Activated B cell treated with CpG ODN at 0.5 μM for 24 hours (primary cell): ENCODE results near the gene TMC3. TPM values are rescaled to one million over a fixed set of nuclear protein-coding genes. Genes with fewer than 3 reads are reported as not detected.
A peak's percentile ranks its signal among the peaks of the same experiment; 100 is the strongest.

Experiments
- ATAC-seq: fragments of 200-7000 bp; cut with Tn5 transposase; one replicate; pipeline ENCODE4 v1.10.0; 2021; ENCODE audit warnings: low read depth, mild to moderate bottlenecking, moderate library complexity
- CTCF ChIA-PET: fragments of 350-600 bp; sonication (Branson Sonifier 250); formaldehyde crosslinking; loops from one replicate; lab custom pipeline; 2021; ENCODE audit warnings: antibody characterized with exemption; lab: Charles Lee
- POLR2A ChIA-PET: fragments of 350-600 bp; sonication (Branson Sonifier 250); formaldehyde crosslinking; loops from one replicate; lab custom pipeline; 2021; ENCODE audit warnings: antibody characterized with exemption; lab: Charles Lee
- DNase-seq: peaks from one replicate; pipeline ENCODE4 v3.0.0; 2022
- H3K27ac Mint-ChIP-seq: one replicate; pipeline ENCODE4 v1.8.0; 2020; ENCODE audit warnings: mixed read lengths
- H3K27me3 Mint-ChIP-seq: one replicate; pipeline ENCODE4 v1.8.0; 2021; ENCODE audit warnings: mixed read lengths
- H3K36me3 Mint-ChIP-seq: one replicate; pipeline ENCODE4 v1.8.0; 2021; ENCODE audit warnings: low read depth, mixed read lengths
- H3K4me1 Mint-ChIP-seq: one replicate; pipeline ENCODE4 v1.8.0; 2021; ENCODE audit warnings: mixed read lengths
- H3K4me3 Mint-ChIP-seq: one replicate; pipeline ENCODE4 v1.8.0; 2020; ENCODE audit warnings: mild to moderate bottlenecking, mixed read lengths
- H3K9me3 Mint-ChIP-seq: one replicate; pipeline ENCODE4 v1.8.0; 2020; ENCODE audit warnings: mixed read lengths
- CTCF ChIP-seq: fragments of 200-600 bp; IDR thresholded peaks from one replicate; pipeline ENCODE4 v1.8.0; 2022; ENCODE audit warnings: antibody characterized with exemption, mild to moderate bottlenecking
- intact Hi-C: fragments of 100-400 bp; cut with micrococcal nuclease; formaldehyde crosslinking; loops from one replicate; pipeline ENCODE4 v1.15.1; 2024
- total RNA-seq: library from RNA; stranded (reverse); gene quantifications from 2 replicates; pipeline ENCODE4 v1.2.3, GENCODE V29; 2022

TMC3 gene
- total RNA-seq, 1 donor from 2014 or later = not detected

- intact Hi-C loops = no loop called here
- no peak for DNase-seq
These were observed 33.2 kb upstream of the TMC3 start for GRCh38 chr15:81407176-81407575.

GRCh38 chr15:81400640-81401236 is 26.7 kb upstream of the TMC3 start:
- Mint-ChIP-seq H3K27ac (no peak overlapping the region), H3K4me3 (no peak overlapping the region), H3K27me3 (no peaks in the 10 kb centered on the region), H3K9me3 (no peaks in the 10 kb centered on the region), H3K36me3 (no peaks in the 10 kb centered on the region), H3K4me1 (no peaks in the 10 kb centered on the region)
- ChIA-PET POLR2A (interaction anchor here (0.9 to 1.0 kb wide), 2 partner anchors 125 to 129 kb away, joined by 3 read pairs; no protein-coding TSS in a partner anchor), CTCF (interaction anchor here (0.8 to 5.2 kb wide), 11 partner anchors 10 to 294 kb away, joined by 3 to 76 read pairs (median 6); no protein-coding TSS in a partner anchor)
- intact Hi-C loops = loop anchor here (1.0 to 2.0 kb wide), 6 partner anchors 64 to 294 kb away; no protein-coding TSS in a partner anchor
- TF ChIP-seq CTCF = peak; percentile 31
- no peak for DNase-seq
- peak; percentile 58 for ATAC-seq

More at GRCh38 chr15:81407176-81407575, 33.2 kb upstream of the TMC3 start:
- Mint-ChIP-seq H3K4me1 (no peaks in the 10 kb centered on the region), H3K27me3 (peaks cover 17% of the 10 kb centered on the region), H3K36me3 (no peaks in the 10 kb centered on the region), H3K9me3 (no peaks in the 10 kb centered on the region), H3K27ac (no peak overlapping the region), H3K4me3 (no peak overlapping the region)
- ATAC-seq = no peak
- CTCF ChIA-PET = interaction anchor here (2.0 to 3.2 kb wide), 2 partner anchors 132 to 141 kb away, joined by 9 to 13 read pairs; no protein-coding TSS in a partner anchor
- TF ChIP-seq CTCF = no peak
- POLR2A ChIA-PET = no interaction called here

- no peak for TF ChIP-seq CTCF
- POLR2A ChIA-PET = no interaction called here
- Mint-ChIP-seq H3K9me3 (no peaks in the 10 kb centered on the region), H3K4me1 (no peaks in the 10 kb centered on the region), H3K27ac (no peak overlapping the region), H3K36me3 (no peaks in the 10 kb centered on the region), H3K27me3 (no peaks in the 10 kb centered on the region), H3K4me3 (no peak overlapping the region)
- DNase-seq (no peak), ATAC-seq (no peak)
- CTCF ChIA-PET = interaction anchor here (1.3 to 5.2 kb wide), 6 partner anchors 64 to 243 kb away, joined by 3 to 76 read pairs (median 8); no protein-coding TSS in a partner anchor
- intact Hi-C loops = no loop called here
These were observed 25.0 kb upstream of the TMC3 start for GRCh38 chr15:81398910-81399551.

GRCh38 chr15:81398456-81398855 is 24.4 kb upstream of the TMC3 start:
- intact Hi-C loops = no loop called here
- no peak overlapping the region for H3K27ac Mint-ChIP-seq
- ATAC-seq (no peak), DNase-seq (no peak)
- ChIA-PET POLR2A (no interaction called here), CTCF (interaction anchor here (1.3 to 5.2 kb wide), 4 partner anchors 64 to 131 kb away, joined by 3 to 76 read pairs (median 17); no protein-coding TSS in a partner anchor)
- TF ChIP-seq CTCF = no peak
- H3K9me3 Mint-ChIP-seq = no peaks in the 10 kb centered on the region
- no peaks in the 10 kb centered on the region for H3K36me3 Mint-ChIP-seq
- no peaks in the 10 kb centered on the region for H3K27me3 Mint-ChIP-seq
- no peak overlapping the region for H3K4me3 Mint-ChIP-seq
- H3K4me1 Mint-ChIP-seq = no peaks in the 10 kb centered on the region

- CTCF ChIA-PET = interaction anchor here (1.0 to 1.5 kb wide), 4 partner anchors 10 to 129 kb away, joined by 3 to 6 read pairs (median 4); no protein-coding TSS in a partner anchor
- Mint-ChIP-seq H3K4me1 (no peaks in the 10 kb centered on the region), H3K27me3 (no peaks in the 10 kb centered on the region), H3K36me3 (no peaks in the 10 kb centered on the region), H3K4me3 (no peak overlapping the region), H3K9me3 (peaks cover 3% of the 10 kb centered on the region), H3K27ac (no peak overlapping the region)
- intact Hi-C loops = no loop called here
- DNase-seq (no peak), ATAC-seq (no peak)
- POLR2A ChIA-PET = no interaction called here
- no peak for TF ChIP-seq CTCF
These were observed 20.6 kb upstream of the TMC3 start for GRCh38 chr15:81394603-81395002.
